Brain pericyte (primary cell): ENCODE data around the gene UPF3A.
"Not testable (repeated sequence)": the region's sequence is repeated elsewhere in the genome, so short reads cannot be mapped to it uniquely, and the experiment has no call there.

Experiments
- DNase-seq: peaks from one replicate; pipeline ENCODE4 v3.0.0-alpha.2; 2012; ENCODE audit warnings: low read depth, low spot score

Gene UPF3A

DNA sequence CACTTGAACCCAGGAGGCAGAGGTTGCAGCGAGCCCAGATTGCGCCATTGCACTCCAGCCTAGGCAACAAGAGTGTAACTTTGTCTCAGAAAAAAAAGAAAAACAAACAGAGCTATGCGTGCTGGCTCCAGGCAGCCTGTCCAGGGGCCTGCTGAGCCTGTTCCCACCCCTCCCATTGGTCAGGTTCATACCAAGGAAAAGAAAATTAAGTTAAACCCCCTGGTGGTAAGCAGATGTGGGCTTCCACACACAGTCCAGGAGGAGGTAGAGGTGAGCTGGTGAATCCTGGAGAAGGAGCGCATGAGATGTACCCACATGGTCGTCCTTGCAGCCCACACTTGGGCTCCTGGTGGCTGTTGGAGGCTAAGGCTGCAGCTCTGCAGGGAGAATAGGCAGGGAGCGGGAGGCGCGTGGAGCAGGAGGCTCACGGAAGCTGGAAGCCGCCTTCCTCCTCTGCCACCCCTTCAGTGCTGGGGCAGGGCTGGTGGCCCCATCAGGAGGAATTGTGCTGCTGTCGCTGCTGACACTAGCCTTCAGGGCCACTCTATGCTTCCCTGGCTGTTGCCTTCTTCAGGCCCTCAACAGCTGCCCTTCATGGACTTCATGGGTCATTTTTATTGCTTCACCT lies 22.4 kb downstream of the UPF3A start:
- no peak for DNase-seq

DNA sequence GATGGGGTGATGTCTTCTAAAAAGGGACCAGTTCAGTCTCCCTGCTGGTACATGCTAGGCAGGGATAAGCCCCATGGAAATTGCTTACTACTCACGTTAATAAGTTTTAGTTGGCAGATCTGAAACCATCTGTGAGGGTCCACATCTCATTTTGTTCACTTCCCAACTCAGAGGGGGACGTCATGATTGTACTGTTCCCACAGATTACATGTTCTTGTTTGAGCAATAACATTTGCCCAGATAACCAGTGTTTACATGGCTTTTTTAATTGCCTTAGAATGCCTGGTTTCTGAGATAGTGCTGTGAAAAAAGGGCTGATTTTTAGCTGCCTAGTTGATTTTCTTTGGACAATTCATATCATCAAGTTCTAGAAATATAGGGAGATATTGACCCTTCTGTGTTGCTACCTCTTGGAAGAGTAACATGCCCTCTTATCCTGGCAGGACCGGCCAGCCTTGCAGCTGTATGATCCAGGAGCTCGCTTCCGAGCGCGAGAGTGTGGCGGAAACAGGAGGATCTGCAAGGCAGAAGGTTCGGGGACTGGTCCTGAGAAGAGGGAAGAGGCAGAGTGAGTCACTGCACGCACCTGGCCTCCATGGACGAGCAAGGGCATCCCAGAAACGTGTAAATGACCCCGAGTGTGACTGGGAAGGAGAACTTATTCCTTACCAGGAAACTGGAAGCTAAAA lies 23.1 kb downstream of the UPF3A start:
- no peak for DNase-seq

DNA sequence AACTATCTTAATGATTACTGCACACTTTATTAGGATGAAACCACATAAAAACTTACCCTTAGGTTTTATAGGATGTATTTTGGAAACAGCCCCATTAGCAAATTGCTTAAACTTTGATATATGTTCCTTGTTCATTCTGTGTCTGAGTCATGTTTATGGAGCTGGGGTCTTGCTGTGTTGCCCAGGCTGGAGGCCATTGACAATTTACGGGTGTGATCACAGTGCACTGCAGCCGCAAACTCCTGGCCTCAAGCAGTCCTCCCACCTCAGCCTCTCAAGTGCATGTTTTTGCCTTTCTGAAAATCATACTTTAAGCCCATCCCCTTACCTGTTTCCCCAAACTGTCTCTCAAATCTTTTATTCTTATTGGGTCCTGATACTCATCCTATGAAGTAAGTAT lies 27.7 kb downstream of the UPF3A start:
- DNase-seq: no peak

DNA sequence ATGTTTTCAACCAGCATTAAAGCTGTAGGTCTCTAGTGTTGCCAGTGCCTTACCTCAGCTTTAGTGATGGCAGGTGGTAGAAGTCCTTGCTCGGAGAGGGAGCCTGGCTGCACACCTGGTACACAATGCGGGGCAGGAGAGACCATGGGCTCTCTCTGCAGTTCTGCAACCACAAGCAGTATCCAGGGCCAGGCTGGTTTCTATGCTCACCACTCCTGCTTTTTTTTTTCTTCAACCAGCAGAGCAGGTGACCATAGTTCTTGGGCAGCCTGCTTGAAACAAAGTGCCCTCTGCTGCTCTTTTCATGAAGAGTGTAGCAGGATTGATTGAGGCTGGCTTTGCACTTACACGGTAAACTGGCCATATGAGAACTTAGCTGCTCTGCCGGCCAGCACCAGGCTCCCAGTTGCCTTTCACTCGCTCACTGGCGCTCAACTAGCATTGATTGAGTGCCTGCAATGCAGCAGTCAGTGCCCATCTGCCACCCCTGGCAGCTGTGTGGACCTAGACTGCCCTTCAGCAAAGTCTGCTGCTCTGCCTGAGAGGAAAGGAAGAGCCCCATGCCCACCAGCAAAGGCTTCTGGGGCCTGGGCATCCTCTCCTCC lies 28.5 kb downstream of the UPF3A start:
- no peak for DNase-seq

DNA sequence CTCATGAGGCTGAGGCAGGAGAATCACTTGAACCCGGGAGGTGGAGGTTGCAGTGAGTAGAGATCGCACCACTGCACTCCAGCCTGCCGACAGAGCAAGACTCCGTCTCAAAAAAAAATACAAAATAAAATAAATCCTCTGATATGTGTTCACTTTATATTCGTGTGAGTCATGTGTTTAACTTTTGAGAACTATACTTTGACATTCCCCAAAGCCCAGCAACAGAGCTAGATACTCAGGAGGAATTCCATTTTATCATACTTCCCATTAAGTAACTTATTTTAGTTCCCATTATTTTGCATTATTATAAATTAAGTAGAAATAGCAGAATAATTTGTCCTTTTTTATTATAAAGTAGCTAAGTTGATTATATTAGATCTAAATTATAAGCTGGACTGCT lies 29.6 kb downstream of the UPF3A start:
- no peak for DNase-seq

DNA sequence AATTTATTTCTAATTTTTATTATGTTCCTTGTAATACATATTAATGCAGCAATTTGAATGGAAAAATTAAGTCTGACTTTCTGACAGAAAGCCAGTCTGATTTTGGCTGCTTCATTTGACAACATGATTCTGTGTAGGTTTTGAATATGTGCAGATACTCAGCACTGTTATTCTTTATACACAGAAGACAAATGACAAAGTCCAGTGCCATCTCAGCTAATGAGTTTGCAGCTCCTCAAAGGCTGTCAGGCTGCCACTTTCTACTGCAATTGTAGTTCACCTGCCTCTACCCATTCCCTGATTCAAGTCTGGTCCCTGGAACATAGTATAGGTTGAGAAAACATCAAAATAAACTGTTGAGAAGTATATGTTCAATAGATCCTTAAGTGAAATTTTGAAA lies 30.0 kb downstream of the UPF3A start:
- DNase-seq: no peak

DNA sequence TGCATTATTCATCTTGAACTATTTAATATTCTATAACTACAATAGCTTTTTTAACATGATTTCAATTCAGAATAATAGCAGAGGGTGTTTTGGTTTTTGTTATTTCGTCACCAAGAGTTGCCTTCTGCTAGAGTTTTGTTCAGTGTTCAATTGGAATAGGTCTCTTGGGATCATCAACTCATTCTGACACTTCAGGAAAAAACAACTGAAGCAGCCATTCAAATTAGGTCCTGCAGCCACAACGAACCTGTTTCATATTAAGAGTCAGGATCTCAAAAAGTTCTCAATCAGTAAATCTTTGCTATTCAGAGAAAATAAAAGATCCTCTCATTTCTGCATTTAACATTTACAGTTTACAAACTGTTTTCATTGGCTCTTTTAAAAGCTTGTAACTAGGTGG lies 30.5 kb downstream of the UPF3A start:
- DNase-seq: no peak

DNA sequence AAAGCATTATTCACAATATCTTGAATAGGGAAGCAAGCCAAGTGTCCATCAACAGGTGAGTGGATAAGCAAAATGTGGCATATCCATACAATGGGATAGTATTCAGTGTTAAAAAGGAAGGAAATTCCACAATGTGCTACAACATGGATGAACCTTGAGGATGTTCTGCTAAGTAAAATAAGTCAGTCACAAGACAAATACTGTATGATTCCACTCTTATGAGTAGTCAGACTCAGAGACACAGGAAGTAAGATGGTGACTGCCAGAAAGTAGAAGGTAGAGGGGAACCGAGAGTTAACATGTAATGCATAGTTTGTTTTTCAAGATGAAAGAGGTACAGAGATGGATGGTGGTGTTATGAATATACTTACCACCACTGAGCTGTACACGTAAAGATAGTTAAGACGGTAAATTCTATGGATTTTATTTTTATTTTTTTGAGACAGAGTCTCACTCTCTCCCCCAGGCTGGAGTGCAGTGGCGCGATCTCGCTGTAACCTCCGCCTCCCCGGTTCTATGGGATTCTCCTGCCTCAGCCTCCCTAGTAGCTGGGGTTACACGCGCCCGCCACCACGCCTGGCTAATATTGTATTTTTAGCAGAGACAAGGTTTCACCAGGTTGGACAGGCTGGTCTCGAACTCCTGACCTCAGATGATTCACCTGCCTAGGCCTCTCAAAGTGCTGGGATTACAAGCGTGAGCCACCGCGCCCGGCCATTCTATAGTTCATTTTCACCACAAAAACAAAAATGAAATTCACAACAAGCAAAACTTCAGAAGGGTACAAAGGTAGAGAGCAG lies 31.9 kb downstream of the UPF3A start:
- no peak for DNase-seq

DNA sequence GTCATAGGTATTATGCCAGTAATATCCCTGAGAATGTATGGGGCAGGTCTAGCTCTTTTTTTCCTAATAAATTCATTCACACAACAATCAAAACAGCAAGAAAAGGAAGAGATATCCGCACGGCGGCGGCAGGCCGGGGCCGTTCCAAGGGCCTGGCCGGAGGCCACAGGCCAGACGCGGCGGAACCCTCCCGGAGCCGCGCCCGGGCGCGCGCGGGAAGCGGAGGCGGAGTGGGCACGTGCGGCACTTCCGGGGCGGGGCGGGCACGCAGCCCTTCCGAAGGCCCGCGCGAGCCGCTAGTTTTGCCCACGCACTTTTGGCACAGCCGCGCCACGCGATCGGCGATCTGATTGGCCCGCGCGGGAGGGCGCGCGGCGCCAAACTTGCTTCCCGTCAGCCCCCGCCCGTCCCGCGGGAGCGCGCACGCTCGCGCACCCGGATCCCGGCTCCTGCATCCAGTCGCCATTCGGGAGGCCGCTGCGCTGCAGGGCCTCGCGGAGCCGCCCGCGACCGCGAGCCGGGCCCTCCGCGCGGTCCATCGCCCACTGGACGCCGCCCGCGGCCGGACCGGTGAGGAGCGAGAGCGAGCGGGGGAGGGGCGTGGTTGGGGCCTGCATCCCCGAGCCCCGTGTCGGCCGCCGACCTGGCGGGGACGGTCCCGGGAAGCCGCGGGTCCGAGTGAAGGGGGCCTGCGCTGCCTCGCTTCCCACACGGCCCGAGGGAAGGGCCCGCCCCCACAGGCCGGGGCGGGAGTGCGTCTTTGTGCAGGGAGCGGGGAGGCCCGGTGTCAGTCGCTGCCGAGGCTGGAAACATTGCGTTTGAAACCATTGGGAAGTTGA lies 32.9 kb downstream of the UPF3A start, which contains the start of gene CHAMP1:
Gene CHAMP1 (plus strand): TSS at position 430 of the 839 bp plus-strand sequence. CDS start 9,340 bp downstream, outside the sequence.
- peak; percentile 79 for DNase-seq

DNA sequence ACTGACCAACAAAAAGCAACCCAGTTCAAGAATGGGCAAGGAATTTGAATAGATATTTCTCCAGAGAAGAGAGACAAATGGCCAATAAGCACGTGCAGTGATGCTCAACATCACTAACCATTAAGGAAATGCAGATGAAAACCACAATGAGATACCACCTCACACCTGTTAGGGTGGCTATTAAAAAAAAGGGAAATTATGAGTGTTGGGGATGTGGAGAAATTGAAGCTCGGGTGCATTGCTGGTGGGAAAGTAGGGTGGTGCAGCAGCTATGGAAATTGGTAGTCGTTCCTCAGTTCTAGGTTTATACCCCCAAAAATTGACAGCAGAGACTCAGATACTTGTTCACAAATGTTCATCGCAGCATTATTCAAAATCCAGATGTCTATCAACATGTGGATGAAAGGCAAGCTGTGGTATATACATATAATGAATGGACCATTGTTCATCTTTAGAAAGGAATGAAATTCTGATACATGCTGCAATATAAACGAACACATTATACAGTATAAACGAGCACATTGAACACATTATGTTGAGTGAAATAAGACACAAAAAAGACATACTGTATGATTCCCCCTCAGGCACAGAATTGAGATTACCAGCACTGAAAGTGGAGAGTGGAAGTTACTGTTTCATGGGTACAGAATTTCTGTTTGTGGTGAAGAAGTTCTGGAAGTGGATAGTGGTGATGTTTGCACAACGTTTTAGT lies 33.8 kb downstream of the UPF3A start:
- no peak for DNase-seq

DNA sequence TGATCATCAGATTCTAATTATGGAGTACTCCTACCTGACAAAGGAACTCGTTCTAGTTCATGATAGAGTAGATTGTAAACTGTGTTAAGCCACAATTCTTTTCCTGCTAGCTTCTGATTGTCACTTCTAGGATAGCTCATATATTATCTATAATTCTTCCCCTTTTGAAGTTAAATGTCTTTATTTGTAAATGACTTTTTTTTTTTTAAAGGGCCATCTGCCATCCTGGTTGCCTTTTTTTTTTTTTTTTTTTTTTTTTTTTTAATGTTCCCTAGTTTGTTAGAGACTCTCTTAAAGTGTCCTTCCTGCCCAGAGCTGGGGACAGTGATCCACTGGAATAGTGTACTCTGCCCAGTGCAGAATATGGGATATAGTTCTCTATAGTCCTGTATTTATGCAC lies 37.2 kb downstream of the UPF3A start:
- DNase-seq: no peak

DNA sequence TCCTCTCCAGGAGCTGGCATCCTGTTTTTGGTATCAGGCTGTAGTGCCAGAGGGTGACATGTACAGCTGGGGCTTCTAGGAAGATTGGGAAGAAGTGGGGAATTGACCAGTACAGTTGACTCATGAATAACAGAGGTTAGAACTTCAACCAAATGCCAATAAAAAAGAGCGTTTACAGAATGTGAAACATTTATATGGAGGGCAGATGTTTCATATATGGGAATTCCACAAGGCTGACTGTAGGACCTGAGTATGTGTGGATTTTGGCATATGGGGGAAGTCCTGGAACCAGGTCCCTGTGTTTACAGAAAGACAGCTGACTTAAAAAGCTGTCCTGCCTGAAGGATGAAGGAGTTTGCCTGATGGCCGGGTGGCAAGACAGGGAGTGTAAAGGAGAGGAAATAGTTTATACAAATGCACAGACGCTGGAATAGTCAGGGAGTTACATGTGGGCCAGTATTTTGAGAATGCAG lies 38.1 kb downstream of the UPF3A start:
- no peak for DNase-seq

DNA sequence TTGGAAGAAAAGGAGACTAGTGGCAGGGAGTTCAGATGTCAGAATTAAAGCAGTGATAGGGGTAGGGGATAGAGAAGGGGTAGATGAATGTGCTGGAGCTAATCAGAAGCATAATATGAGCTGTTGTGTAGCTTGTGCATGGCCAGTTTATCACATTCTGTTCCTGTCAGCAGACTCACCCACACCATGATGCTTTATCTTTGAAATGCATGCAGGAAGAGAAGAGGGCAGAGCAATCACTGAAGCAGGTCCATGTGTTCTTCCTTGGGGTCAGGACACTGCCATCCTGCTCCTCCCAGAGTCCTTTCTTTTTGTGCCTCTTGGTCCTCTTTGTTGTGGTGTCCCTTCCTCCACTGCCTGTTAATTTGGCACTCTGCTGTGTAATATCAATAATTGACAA lies 38.7 kb downstream of the UPF3A start:
- DNase-seq: no peak

DNA sequence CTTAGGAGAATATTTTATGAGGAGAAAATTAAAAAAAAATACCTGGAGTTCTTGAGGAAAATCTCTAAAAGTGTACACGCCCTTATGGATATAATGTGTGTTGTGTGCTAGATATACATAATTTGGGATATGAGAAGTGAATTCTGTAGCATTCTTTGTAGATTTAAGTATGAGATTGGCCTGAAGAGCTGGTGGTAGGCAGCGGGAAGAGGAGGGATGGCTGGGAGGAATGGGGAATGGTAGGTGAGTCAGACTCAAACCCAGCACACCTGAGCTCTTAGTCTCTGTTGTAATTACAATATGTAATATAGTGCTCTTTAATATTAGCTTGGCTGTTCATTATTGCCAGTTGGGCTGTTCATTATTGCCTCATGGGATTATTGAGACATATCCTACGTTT lies 39.9 kb downstream of the UPF3A start:
- DNase-seq: no peak

DNA sequence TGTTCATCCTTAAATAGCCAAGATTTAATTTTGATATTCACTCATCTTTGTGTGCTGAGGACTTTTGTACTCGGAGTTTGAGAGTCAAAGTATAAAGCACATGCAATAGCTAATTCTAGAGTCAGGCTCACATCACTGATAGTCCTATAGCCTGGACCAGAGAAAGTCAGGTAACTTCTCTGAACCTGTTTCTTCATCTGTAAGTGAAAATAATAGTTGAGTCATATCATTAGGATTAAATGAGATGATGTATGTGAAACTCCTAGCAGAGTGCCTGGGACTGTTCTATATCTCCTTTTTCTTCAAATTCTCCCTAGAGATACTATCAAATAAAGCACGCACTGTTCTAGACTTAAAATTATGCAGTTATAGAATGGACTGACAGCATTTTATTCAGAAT lies 41.9 kb downstream of the UPF3A start:
- DNase-seq: no peak

DNA sequence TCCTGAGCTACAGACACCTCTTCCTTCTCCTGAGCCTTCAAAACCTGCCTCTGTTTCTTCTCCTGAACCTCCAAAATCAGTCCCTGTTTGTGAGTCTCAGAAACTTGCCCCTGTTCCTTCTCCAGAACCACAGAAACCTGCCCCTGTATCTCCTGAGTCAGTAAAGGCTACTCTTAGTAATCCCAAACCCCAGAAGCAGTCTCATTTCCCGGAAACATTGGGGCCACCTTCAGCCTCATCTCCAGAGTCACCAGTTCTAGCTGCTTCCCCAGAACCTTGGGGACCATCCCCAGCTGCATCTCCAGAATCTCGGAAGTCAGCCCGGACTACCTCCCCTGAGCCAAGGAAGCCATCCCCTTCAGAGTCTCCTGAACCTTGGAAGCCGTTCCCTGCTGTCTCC lies 42.9 kb downstream of the UPF3A start:
- DNase-seq: no peak

DNA sequence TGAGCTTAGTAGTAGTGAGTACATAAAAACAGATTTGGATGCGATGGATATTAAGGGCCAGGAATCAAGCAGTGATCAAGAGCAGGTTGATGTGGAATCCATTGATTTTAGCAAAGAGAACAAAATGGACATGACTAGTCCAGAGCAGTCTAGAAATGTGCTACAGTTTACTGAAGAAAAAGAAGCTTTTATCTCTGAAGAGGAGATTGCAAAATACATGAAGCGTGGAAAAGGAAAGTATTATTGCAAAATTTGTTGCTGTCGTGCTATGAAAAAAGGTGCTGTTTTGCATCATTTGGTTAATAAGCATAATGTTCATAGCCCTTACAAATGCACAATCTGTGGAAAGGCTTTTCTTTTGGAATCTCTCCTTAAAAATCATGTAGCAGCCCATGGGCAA lies 44.3 kb downstream of the UPF3A start:
- DNase-seq: no peak

DNA sequence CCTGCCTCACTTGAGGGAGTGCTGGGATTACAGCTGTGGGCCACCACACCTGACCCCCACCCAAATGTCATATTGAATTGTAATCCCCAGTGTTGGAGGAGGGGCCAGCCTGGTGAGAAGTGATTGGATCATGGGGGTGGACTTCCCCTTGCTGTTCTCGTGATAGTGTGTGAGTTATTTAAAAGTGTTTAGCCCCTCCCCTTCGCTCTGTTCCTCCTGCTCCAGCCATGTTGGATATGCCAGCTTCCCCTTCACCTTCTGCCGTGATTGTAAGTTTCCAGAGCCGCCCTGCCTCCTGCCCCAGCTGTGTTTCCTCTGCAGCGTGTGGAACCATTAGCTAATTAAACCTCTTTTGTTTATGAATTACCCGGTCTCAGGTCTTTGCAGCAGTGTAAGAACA lies 46.6 kb downstream of the UPF3A start:
- DNase-seq: no peak

DNA sequence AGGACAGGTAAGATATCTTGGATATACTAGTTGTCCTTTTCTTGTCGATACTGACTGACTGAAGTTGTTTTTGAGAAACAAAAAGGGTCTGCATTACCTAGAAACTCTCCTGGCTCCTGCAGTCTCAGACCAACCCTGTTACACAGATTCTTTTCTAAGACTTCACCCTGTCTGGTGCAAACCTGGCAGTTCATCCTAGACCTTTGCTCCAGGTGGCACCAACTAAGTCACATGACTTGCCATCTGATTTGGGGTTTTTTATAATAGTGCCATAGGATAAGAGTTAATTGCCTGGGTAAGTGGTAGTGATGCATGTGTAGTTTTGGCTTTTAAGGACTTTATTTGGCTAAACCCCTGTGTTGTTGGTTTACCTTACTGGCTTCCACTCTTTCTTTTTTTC lies 47.2 kb downstream of the UPF3A start:
- no peak for DNase-seq

DNA sequence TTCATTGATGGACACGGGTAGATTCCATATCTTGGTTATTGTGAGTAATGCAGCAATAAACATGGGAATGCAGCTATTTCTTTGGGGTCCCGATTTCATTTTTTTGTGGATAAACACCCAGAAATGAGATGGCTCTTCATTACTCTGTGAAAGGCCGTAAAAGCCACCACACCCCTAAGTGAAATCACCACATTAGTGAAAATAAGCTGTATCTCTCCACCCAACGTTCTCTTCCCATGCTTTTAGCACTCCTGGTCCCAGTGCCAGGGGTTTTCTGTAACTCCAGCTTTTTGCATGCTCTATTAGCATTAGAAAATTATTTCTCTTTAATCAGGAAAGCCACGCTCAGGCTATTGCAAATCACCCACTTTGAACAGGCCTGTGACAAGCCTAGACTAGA lies 48.7 kb downstream of the UPF3A start:
- DNase-seq: no peak

DNA sequence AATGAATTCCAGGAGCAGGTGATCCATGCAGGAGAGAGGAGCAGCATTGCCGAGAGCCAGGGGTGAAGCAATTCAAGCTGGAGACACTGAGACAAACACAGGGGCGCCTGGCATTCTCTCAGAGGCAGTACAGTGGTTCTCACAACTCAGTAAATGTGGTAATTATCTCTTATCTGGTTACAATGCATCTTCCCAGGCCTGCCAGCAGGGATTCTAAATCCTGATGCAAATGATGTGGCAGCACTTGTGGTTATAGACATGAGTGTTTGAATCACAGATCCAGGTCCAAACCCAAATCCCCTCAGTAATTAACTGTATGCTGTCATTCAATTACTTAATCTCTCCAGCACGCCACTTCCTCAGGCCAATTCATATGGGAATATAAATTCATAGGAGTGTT lies 52.5 kb downstream of the UPF3A start:
- DNase-seq: not testable (repeated sequence)
